GM12874 (cell line): Measurements from ENCODE around the gene EPHB3.

Experiments
- TF ChIP-seq, protein P1 (sequence below): IDR thresholded peaks from 2 replicates; pipeline ENCODE4 v1.5.1; 2011; ENCODE audit warnings: low read depth, mild to moderate bottlenecking, control low read depth, low read length, moderate library complexity; ENCODE audit not compliant: insufficient read depth

Gene EPHB3

DNA sequence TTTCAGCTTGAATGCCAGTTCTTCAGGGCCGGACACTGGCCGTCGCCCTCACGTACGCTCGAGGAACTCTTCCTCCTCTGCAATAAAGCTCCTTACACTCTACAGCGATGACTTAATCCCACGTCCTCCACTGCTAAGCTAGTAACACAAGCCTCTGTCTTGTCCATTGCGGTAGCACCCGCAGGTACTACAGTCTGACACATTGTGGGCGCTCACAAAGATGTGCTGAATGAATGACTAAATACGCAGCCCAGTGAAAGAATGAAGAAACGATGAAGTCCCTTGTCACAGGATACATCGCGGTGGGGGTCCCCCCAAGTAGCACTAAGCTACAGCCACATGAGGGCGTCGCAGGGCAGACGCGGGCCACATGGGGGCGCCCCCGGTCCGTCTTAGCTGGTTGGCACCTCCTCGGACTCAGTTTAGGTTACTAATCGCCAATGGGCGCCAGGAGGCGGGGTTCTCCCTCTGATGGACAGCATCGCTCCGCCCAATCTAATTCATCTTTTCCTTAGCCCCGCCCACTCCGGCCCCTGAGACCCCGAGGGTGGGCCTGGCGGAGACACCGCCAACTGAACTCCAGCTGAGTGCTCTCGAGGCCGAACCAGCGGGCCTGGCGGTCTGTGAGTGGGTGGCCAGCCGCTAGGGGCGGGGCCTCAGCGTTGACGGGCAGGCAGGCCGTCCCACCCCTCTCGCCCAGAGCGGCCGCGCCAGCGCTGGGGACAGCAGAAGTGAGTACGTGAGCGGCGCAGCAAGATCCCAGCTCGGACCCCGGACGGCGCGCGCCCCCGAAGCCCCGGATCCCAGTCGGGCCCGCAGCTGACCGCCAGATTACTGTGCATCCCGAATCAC, at the start of gene EPHB3:
TSS of gene EPHB3 (plus strand) at position 725 of the 852 bp plus-strand sequence. CDS start 451 bp downstream, outside the sequence.
- TF ChIP-seq, protein P1, sequence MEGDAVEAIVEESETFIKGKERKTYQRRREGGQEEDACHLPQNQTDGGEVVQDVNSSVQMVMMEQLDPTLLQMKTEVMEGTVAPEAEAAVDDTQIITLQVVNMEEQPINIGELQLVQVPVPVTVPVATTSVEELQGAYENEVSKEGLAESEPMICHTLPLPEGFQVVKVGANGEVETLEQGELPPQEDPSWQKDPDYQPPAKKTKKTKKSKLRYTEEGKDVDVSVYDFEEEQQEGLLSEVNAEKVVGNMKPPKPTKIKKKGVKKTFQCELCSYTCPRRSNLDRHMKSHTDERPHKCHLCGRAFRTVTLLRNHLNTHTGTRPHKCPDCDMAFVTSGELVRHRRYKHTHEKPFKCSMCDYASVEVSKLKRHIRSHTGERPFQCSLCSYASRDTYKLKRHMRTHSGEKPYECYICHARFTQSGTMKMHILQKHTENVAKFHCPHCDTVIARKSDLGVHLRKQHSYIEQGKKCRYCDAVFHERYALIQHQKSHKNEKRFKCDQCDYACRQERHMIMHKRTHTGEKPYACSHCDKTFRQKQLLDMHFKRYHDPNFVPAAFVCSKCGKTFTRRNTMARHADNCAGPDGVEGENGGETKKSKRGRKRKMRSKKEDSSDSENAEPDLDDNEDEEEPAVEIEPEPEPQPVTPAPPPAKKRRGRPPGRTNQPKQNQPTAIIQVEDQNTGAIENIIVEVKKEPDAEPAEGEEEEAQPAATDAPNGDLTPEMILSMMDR, result peak; percentile 85

GRCh38 chr3:184512621-184513020, 49.0 kb upstream of the EPHB3 start:
- TF ChIP-seq, protein P1, result no peak

DNA sequence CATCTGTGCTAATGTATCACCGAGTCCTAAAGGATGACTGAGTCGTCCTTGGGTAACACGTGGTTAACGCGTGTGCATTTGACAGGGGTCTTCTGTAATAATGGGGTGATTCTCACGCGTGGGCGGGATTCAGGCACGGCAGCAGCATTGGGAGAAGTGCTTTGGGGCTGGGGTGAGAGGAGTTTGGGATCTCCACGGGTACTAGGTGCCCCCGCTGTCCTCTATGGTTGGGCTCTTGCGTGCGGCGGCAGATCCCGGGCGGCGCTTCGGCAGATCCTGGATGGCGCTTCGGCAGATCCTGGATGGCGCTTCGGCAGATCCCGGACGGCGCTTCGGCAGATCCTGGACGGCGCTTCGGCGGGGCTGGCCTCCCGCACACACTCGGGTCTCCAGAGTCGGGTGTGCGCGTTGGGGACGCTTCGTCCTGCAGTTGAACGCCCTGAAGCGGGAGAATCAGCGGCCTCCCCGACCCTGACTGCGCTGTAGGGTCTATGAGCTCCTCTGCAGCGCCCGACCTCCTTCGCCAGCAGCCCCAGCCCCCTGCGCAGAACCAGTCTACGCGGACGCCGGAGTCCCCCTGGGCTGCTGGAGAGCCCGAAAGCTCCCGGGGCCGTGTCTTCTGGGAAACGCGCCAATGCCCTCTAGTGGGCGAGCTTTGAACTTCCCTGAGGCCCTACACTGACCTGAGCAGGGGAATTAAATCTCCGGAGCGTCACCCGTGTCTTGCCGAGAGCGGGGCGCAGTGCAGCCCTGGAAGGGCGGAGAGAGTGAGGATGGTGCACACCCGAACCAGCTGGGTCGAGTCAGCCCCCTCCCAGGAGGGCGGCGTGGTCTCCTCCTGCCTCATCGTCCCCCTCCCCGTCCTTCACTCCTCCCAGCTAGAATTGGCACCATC, 48.1 kb upstream of the EPHB3 start:
- TF ChIP-seq, protein P1, result peak; percentile 90

DNA sequence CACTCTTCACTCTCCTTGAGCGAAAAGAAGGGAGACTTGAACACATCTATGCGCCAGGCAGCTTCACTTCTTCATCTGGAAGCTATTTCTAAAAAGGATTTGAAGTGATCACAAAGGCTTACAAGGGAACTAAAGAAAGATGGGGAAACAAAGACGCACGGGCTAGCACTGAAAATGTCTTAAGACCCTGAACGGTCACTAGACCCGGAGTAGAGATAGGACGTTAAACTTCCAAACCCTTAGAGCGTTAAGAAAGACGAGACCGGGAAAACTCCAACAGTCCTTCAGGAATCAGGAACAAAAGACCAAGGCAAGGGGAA, 47.5 kb upstream of the EPHB3 start:
- TF ChIP-seq, protein P1, result no peak

GRCh38 chr3:184523825-184524615, 37.6 kb upstream of the EPHB3 start:
- TF ChIP-seq, protein P1, result no peak

DNA sequence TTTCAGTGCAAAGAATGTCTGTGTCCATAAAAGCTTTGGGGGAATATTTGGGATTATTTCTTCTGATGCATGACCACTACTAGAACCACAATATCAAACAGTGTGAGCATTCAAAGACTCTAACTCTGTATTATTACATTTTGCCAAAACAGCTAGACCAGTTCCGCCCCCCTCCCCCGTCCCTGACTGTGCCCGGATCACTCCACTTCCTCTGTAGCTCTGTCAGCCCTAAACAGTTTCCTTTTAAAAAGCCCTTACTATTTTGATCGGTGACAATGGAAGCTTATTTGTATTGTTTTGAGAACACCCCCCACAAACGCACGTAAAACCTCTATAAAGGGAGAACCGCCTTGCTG, 36.6 kb upstream of the EPHB3 start:
- TF ChIP-seq, protein P1, result no peak
